Activated CD4-positive, alpha-beta T cell treated with anti-CD3 and anti-CD28 coated beads for 24 hours (primary cell): ENCODE results near the gene CD200.
A peak's percentile ranks its signal among the peaks of the same experiment; 100 is the strongest.
"Not testable (repeated sequence)": the region's sequence is repeated elsewhere in the genome, so short reads cannot be mapped to it uniquely, and the experiment has no call there.

Experiments used
- DNase-seq, 2 donors: peaks; one replicate each; pipeline ENCODE4 v3.0.0-alpha.2; 2020; ENCODE audit warnings: low read depth in 2 of 2

The CD200 gene

GRCh38 chr3:112390783-112391641, 58.1 kb downstream of the CD200 start:
- DNase-seq, result no peak

DNA sequence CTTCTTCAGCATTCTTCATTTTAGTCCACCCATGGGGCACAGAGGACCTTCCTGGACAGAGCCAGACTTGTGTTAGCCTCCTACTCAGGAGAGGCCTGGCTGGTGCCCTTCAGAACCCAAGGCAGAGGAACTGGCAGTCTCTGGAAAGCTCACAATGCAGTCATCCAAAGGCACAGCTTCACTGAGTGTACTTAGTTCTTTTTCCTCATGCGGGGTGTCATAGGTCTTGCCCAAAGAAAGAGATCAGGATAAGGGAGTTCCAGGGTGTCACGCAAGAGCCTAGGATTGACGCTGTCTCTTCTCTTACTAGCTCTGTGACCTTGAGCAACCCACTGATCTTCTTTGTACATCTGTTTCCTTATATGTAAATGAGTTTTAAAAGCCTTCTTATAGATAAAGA, 58.7 kb downstream of the CD200 start:
- DNase-seq, result no peak

DNA sequence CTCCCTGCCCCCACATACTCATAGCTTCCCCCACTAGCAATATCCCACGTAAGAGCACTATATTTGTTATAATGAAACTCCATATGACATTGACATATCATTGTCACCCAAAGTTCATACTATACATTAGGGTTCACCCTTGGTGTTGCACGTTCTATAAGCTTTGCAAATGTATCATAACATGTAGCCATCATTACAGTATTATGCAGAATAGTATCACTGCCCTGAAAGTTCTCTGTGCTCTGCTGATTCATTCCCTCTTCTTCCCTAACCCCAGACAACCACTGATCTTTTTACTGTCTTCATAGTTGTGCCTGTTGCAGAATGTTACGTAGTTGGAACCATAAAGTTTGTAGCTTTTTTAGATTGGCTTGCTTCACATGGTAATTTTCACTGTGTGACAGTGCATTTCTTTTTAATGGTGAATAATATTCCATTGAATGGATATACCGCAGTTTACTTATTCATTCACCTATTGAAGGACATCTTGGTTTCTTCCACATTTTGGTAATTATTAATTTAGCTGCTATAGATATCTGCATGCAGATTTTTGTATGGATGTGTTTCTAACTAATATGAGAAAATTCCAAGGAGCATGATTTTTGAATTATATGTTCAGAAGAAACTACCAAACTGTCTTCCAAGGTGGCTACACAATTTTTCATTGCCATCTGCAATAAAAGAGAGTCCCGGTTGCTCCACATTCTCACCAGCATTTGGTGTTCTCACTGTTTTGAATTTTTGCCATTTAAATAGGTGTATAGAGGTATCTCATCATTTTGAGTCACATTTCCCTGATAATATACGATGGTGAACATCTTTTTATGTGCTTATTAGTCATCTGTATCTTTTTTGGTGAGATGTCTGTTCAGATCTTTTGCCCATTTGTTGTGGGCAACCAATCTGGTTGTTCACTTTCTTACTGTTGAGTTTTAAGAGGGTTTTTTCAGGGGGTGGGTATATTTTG, 59.7 kb downstream of the CD200 start:
- DNase-seq, result no peak

DNA sequence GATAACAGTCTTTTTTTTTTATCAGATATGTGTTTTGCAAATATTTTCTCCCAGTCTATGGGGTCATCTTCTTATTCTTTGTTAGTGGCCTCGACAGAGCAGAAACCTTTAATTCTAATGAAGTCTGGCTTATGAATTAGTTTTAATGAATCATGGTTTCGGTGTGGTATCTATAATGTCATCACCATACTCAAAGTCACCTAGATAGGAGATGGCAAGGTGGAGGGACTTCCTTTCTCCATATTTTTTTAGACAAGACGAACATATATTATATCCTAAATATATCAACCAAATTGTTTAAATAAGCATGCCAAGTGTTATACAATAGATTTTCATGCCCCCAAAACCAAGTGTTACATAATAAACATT, 60.4 kb downstream of the CD200 start:
- no peak for DNase-seq

DNA sequence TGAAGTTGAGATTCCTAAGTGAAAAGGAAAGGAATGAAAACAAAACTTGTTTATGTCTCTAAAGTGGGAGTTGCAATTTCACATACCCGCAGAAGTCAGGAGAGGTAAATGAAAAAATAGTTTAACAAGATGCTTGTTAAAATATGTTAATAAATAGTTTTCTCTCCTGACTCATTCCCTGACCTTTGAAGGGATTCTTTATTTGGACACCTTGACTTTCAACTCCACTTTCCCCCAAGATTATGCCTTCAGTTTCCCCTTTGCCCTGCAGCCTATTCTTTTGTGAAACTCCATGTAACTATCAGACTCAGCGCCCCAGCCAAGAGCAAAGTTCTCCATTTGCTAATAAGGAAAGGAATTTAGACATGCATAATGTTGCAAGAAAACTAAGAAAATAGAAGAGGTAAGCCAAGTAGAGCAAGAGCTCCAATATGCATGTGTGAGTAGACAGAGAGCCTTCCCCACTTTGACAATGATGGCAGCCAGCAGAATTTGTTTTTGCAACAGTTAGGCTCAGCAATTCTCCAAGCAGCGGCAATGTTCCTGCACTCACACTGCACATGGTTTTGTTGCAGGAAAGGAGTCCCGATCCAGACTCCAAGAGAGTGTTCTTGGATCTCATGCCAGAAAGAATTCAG, 61.2 kb downstream of the CD200 start:
- DNase-seq, result no peak

GRCh38 chr3:112395181-112395895, 62.4 kb downstream of the CD200 start:
- DNase-seq, result no peak

DNA sequence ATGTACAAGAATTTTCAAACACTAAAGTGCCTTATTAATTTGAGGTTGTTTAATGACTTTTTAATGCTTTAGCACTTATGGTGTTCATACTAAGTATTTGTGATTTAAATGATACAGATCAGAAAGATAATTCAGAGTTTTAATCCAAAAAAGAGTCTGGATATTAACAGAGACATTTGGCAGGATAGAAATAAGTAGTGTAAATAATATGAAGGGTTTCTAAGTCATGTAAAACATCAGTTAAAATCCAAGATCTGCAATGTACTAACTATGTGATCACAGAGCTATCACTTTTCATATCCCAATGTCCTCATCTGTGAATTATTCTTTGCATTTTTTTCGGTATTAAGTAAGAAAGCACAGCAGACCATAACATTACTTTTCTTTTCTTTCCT, 62.9 kb downstream of the CD200 start:
- DNase-seq, result no peak

DNA sequence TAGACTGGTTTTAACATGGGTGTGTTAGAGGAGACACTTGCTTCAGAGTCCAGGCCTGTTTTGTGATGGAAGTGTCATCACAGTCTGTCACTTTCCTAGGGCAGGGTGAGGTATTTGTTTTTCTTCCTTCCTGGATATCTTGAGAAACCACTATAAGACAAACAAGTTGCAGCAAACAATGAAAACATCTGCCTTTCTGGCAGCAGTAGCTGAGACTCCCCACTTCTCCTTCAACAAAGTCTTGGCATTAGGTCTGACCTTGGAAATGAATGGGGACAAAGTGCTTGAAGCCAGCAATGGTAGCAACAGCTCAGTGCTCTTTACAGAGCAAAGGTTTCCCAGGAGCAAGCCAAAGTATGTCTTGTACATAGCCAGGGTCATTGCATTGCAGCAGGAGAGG, 64.6 kb downstream of the CD200 start:
- DNase-seq, result no peak

GRCh38 chr3:112399064-112399463, 66.1 kb downstream of the CD200 start:
- no peak for DNase-seq

DNA sequence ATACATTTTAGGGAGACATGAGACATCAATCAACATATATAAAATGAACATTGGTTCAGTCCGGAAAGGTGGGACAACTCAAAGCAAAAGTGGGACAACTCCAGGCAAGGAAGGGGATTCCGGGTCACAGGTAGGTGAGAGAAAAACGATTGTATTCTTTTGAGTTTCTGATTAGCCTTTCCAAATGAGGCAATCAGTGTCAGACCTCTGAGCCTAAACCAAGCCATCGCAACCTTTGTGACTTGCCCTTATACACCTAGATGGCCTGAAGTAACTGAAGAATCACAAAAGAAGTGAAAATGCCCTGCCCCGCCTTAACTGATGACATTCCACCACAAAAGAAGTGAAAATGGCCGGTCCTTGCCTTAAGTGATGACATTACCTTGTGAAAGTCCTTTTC, 66.6 kb downstream of the CD200 start:
- not testable (repeated sequence) for DNase-seq

DNA sequence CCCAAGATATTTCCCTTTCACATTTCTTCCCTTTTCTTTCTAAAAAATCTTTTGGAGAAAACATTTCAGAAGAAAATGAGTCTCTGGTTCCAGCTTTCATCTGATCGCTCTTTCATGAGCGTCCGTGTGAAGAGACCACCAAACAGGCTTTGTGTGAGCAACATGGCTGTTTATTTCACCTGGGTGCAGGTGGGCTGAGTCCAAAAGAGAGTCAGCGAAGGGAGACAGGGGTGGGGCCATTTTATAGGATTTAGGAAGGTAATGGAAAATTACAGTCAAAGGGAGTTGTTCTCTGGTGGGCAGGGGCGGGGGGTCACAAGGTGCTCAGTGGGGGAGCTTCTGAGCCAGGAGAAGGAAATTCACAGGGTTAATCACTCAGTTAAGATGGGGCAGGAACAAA, 67.4 kb downstream of the CD200 start:
- DNase-seq, result not testable (repeated sequence)

DNA sequence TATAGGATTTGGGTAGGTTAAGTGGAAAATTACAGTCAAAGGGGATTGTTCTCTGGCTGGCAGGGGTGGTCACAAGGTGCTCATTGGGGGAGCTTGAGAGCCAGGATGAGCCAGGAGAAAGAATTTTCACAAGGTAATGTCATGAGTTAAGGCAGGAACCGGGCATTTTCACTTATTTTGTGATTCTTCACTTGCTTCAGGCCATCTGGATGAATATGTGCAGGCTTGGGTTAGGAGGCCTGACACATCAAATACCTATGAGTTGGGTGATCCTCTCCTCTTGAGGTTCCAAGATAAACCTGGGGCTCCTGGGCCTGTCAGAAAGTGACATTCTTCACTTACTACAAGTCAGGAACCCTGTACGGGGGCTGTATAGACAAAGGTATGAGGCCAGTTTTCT, 68.7 kb downstream of the CD200 start:
- DNase-seq, result no peak

GRCh38 chr3:112403103-112403502, 70.1 kb downstream of the CD200 start:
- no peak for DNase-seq

DNA sequence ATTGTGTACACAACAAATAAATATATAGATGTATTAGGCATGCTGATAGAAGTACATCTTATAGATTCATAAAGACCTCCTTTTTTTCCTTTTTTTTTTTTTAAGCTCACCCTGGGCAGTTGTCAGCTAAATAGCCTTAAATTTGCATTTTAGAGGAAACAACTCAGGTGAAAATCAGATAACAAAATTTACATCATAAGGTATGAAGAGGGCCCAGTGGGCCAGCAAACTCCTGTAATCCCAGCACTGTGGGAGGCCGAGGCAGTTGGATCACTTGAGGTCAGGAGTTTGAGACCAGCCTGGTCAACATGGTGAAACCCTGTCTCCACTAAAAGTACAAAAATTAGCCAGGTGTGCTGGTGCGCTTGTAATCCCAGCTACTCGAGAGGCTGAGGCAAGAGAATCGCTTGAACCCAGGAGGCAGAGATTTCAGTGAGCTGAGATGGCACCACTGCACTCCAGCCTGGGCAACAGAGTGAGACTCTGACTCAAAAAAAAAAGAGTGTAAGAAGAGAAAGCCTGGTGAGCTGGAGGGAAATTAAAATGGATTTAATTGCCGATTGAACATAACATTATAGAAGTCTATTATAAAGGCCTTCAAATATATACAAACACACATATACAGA, 72.1 kb downstream of the CD200 start:
- not testable (repeated sequence) for DNase-seq

DNA sequence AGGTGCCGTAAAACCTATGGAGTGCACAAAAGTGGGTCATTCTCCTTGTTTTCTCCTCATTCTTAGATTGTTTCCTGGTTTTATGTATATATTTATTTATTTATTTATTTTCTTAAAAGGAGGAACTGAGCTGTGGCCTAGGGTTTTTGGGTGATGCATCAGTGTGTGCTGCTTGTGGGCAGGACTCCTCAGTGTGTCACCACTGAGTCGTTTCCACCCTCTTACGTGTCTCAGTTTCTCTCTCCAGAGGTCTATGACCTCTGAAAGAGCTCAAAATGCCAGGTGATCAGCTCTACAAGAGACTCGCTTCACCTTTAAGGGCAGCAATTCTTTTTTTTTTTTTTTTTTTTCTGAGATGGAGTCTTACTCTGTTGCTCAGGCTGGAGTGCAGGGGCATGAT, 72.9 kb downstream of the CD200 start:
- DNase-seq, result peak; percentile 10 to 13

DNA sequence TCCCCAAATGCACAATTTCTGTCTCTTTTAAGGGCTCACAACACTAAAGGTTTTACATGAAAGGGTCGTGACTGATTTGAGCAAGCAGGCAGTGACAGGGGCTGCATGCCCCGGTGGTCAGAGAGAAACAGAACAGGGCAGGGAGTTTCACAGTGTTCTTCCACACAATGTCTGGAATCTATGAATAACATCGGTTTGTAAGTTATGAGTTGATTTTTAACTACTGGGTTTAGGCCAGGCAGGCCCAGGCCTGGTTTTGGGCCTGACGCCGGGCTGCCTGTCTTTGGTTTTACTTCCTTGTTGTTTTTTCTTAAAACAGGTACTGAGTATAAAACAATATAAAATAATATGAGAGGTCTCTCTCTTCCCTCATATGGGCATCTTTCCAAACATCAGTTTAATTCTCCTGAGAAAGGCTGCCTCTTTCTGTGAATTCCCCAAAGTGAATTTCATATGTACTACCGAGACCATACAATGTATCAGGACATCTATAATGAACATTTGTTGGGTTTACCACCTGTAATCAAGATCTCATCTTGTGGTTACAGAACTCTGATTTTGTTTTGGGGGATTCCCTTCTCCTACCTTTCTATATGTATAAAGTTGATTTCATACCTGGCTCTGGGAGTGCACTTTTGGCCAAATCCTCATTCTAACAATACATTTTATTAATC, 74.4 kb downstream of the CD200 start:
- no peak for DNase-seq

- DNase-seq, result no peak
These were observed 75.1 kb downstream of the CD200 start for GRCh38 chr3:112407888-112408702.

DNA sequence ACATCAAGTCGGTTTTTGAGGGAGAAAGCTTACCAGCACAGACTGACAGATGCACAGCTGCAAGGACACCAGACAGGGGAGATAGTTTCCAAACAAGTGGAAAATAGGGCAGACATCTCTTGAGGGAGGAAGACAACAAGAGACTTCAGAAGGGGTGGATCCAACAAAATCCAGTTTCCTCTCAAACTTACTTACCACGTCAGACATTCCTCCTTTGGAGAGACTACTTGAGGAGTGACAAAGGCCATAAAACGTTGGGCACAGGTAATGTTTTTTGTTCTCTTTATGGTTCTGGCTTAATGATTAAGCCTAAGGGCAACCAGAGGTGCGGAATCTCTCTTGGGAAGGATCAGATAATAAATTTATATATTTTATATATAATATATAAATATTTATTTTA, 76.1 kb downstream of the CD200 start:
- no peak for DNase-seq

DNA sequence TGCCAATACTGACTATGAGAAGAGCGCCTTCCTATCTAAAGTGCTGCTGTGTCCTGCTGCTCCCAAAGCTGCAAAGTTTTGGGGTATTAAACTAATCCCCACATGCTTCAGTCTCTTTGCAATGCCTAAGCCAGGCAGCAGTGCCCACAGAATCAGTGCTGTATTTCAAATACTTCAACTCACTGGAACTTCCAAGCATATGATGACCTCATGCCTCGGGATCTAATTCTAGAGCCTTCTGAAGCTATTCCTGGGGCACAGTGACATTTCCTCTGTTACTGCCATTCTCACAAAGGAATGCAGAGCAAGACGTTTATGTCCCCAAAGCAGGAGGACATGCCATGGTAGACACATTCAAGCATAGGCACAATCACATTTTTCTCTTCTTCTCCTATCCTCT, 78.5 kb downstream of the CD200 start:
- DNase-seq, result no peak
